AG09319 (cell line): ENCODE data around the gene EBP.
"Not testable (repeated sequence)": the region's sequence is repeated elsewhere in the genome, so short reads cannot be mapped to it uniquely, and the experiment has no call there.

Experiments
- DNase-seq: peaks from one replicate; pipeline ENCODE4 v3.0.0-alpha.2; 2010; ENCODE audit warnings: low read depth; ENCODE audit errors: extremely low read depth
- CTCF ChIP-seq: IDR thresholded peaks from 2 replicates; pipeline ENCODE4 v1.5.1; 2011; ENCODE audit warnings: low read depth, mild to moderate bottlenecking, inconsistent platforms, low read length, moderate library complexity

The EBP gene

GRCh38 chrX:48540028-48540375, 18.4 kb downstream of the EBP start:
- no peak for DNase-seq
- TF ChIP-seq CTCF: no peak

- no peak for DNase-seq
- no peak for TF ChIP-seq CTCF
Observed at GRCh38 chrX:48540480-48540879, 18.9 kb downstream of the EBP start.

- DNase-seq: no peak
Observed at GRCh38 chrX:48541140-48541814, 19.7 kb downstream of the EBP start.

GRCh38 chrX:48548871-48549270, 27.3 kb downstream of the EBP start:
- TF ChIP-seq CTCF: no peak
- no peak for DNase-seq

More at GRCh38 chrX:48541140-48541814, 19.7 kb downstream of the EBP start:
- TF ChIP-seq CTCF: no peak

GRCh38 chrX:48555731-48556325, 34.2 kb downstream of the EBP start:
- DNase-seq: not testable (repeated sequence)

GRCh38 chrX:48558271-48558670, 36.7 kb downstream of the EBP start:
- TF ChIP-seq CTCF: no peak
- no peak for DNase-seq

- no peak for DNase-seq
- TF ChIP-seq CTCF: no peak
Observed at GRCh38 chrX:48559636-48560035, 38.0 kb downstream of the EBP start.

GRCh38 chrX:48560056-48560455, 38.4 kb downstream of the EBP start:
- TF ChIP-seq CTCF: no peak
- no peak for DNase-seq
